Measurements from ENCODE around the gene FOXM1. TPM values are rescaled to one million over a fixed set of nuclear protein-coding genes. Genes with fewer than 3 reads are reported as not detected.

Gene FOXM1
- total RNA-seq, 1 donor from 2014 or later: 8.1 TPM

DNA sequence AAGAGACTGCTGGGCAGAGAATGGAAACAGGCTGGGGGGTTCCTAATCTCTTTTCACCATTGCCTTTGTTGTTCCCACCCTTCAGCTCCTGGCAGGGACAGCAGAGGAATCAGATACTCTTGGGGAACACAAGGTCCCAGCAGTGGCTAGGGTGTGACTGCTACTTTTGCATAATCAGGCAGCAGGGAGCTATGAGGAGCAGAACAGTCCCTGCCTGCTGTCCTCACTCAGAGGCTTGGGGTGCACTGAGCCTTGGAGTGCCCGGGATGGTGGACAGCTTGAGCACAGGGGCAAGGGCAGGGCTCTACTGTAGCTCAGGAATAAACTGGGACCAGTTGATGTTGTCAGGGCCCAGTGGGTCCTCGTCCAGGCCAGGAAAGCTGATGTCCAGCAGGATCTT lies 18.6 kb downstream of the FOXM1 start:
- Histone ChIP-seq H3K27ac (no peak overlapping the region), H3K9me3 (no peaks in the 10 kb centered on the region), H3K4me1 (no peaks in the 10 kb centered on the region), H3K36me3 (no peaks in the 10 kb centered on the region), H3K4me3 (no peak overlapping the region), H3K27me3 (no peaks in the 10 kb centered on the region)
- intact Hi-C loops (cut with DNase I): no loop called here
- DNase-seq (ENCODE audit: extremely low spot score in 2 of 2): no peak
- TF ChIP-seq, protein P1, sequence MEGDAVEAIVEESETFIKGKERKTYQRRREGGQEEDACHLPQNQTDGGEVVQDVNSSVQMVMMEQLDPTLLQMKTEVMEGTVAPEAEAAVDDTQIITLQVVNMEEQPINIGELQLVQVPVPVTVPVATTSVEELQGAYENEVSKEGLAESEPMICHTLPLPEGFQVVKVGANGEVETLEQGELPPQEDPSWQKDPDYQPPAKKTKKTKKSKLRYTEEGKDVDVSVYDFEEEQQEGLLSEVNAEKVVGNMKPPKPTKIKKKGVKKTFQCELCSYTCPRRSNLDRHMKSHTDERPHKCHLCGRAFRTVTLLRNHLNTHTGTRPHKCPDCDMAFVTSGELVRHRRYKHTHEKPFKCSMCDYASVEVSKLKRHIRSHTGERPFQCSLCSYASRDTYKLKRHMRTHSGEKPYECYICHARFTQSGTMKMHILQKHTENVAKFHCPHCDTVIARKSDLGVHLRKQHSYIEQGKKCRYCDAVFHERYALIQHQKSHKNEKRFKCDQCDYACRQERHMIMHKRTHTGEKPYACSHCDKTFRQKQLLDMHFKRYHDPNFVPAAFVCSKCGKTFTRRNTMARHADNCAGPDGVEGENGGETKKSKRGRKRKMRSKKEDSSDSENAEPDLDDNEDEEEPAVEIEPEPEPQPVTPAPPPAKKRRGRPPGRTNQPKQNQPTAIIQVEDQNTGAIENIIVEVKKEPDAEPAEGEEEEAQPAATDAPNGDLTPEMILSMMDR (IDR thresholded peaks at IDR 0.05): no peak
- TF ChIP-seq POLR2AphosphoS5 (IDR thresholded peaks at IDR 0.05; ENCODE audit: insufficient read depth in 1 of 2, low read depth in 1 of 2) (no peak), POLR2A (IDR thresholded peaks at IDR 0.05) (no peak)

DNA sequence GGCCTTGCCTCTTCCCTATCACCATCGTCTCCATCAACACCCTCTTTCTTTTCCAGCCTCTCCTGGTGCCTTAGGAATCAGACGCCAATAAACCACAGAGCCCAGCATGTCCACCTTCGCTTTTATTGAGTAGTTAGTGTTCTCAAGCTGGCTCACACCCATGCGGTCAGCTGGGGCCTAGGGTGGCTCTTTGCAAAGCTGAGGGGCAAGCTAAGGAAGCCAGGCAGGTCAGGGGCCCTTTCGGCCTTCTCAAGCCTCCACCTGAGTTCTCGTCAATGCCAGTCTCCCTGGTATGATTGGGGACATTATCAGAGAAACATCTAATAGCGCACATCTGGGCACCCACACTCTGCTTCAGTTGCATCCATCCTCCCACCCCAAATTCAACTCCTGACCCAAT lies 19.4 kb downstream of the FOXM1 start:
- Histone ChIP-seq H3K4me1 (no peaks in the 10 kb centered on the region), H3K9me3 (no peaks in the 10 kb centered on the region), H3K4me3 (no peak overlapping the region), H3K27ac (no peak overlapping the region), H3K36me3 (no peaks in the 10 kb centered on the region), H3K27me3 (no peaks in the 10 kb centered on the region)
- intact Hi-C loops (cut with DNase I): no loop called here
- TF ChIP-seq POLR2A (IDR thresholded peaks at IDR 0.05) (no peak), POLR2AphosphoS5 (IDR thresholded peaks at IDR 0.05; ENCODE audit: insufficient read depth in 1 of 2, low read depth in 1 of 2) (no peak)
- TF ChIP-seq, protein P1 (IDR thresholded peaks at IDR 0.05): no peak
- no peak for DNase-seq (ENCODE audit: extremely low spot score in 2 of 2)

GRCh38 chr12:2857021-2857431 lies 19.9 kb downstream of the FOXM1 start, which contains the start of gene TEX52:
TSS of gene TEX52 (minus strand) at chr12:2857039. CDS start at chr12:2857026, 13 bp downstream.
- Histone ChIP-seq H3K4me3 (no peak within 1 kb of the TSS), H3K4me1 (no peaks in the 10 kb centered on the region), H3K27ac (no peak within 1 kb of the TSS), H3K9me3 (no peaks in the 10 kb centered on the region), H3K27me3 (no peaks in the 10 kb centered on the region), H3K36me3 (no peaks in the 10 kb centered on the region)
- intact Hi-C loops (cut with DNase I): no loop called here
- no peak for DNase-seq (ENCODE audit: extremely low spot score in 2 of 2)
- no peak for TF ChIP-seq POLR2A (IDR thresholded peaks at IDR 0.05)
- no peak for TF ChIP-seq POLR2AphosphoS5 (IDR thresholded peaks at IDR 0.05; ENCODE audit: insufficient read depth in 1 of 2, low read depth in 1 of 2)
- TF ChIP-seq, protein P1 (IDR thresholded peaks at IDR 0.05): no peak

DNA sequence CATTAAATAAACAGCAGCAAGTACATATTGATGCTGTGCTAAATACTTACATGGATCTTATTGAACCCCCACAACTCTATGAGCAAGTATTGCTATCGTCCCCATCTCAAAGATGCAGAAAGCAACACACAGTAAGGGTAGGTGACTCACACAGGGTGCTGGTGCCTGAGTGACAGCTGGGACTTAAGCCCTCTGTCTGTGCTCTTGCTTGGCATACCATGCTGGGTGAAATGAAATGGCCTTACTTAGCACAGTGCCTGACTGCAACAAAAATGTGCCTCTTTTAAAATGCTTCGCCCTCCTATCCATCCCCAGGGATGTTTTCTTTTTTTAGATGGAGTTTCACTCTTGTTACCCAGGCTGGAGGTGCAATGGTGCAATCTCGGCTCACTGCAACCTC lies 20.9 kb downstream of the FOXM1 start:
- H3K4me3 ChIP-seq: no peak overlapping the region
- intact Hi-C loops (cut with DNase I): no loop called here
- H3K27me3 ChIP-seq: no peaks in the 10 kb centered on the region
- H3K36me3 ChIP-seq: no peaks in the 10 kb centered on the region
- H3K27ac ChIP-seq: no peak overlapping the region
- TF ChIP-seq POLR2AphosphoS5 (IDR thresholded peaks at IDR 0.05; ENCODE audit: insufficient read depth in 1 of 2, low read depth in 1 of 2): no peak
- TF ChIP-seq POLR2A (IDR thresholded peaks at IDR 0.05): no peak
- TF ChIP-seq, protein P1 (IDR thresholded peaks at IDR 0.05): no peak
- DNase-seq (ENCODE audit: extremely low spot score in 2 of 2): no peak
- no peaks in the 10 kb centered on the region for H3K4me1 ChIP-seq
- no peaks in the 10 kb centered on the region for H3K9me3 ChIP-seq

- no peaks in the 10 kb centered on the region for H3K4me1 ChIP-seq
- TF ChIP-seq POLR2AphosphoS5 (IDR thresholded peaks at IDR 0.05; ENCODE audit: insufficient read depth in 1 of 2, low read depth in 1 of 2): no peak
- TF ChIP-seq, protein P1 (IDR thresholded peaks at IDR 0.05): no peak
- TF ChIP-seq POLR2A (IDR thresholded peaks at IDR 0.05): no peak
- intact Hi-C loops (cut with DNase I): no loop called here
- no peak for DNase-seq (ENCODE audit: extremely low spot score in 2 of 2)
- H3K4me3 ChIP-seq: no peak overlapping the region
- H3K27me3 ChIP-seq: no peaks in the 10 kb centered on the region
- H3K27ac ChIP-seq: no peak overlapping the region
- H3K36me3 ChIP-seq: no peaks in the 10 kb centered on the region
- H3K9me3 ChIP-seq: no peaks in the 10 kb centered on the region
Observed at GRCh38 chr12:2855546-2855945, 21.4 kb downstream of the FOXM1 start.
